Prostate gland (tissue), 2 donors: ENCODE results near the gene GATA6. TPM values are rescaled to one million over a fixed set of nuclear protein-coding genes. Genes with fewer than 3 reads are reported as not detected.

Source experiments
- DNase-seq: peaks from one replicate; pipeline ENCODE4 v3.0.0-alpha.2; 2019; ENCODE audit warnings: low spot score
- H3K27ac ChIP-seq, 2 donors: fragments of 200-600 bp; sonication (generic); 2 replicates each; pipeline ENCODE4 v1.5.1; 2017 to 2019
- H3K27me3 ChIP-seq: fragments of 200-600 bp; sonication (generic); replicated peaks from 2 replicates; pipeline ENCODE4 v1.5.1; 2019; ENCODE audit not compliant: insufficient read depth
- H3K36me3 ChIP-seq, 2 donors: fragments of 200-600 bp; sonication (generic); 1 replicate in 1 of 2; 2 replicates in 1 of 2; pipeline versions ENCODE4 v1.5.1 to v1.8.1; 2017 to 2019
- H3K4me1 ChIP-seq: fragments of 200-600 bp; sonication (generic); replicated peaks from 2 replicates; pipeline ENCODE4 v1.5.1; 2019
- H3K4me3 ChIP-seq, 2 donors: fragments of 200-600 bp; sonication (generic); 2 replicates each; pipeline ENCODE4 v1.5.1; 2017 to 2019
- H3K9me3 ChIP-seq: fragments of 200-600 bp; sonication (generic); 2 replicates; pipeline ENCODE4 v1.5.1; 2017
- POLR2A ChIP-seq: fragments of 450-650 bp; IDR thresholded peaks from one replicate; pipeline ENCODE4 v1.6.1; 2016; ENCODE audit warnings: antibody characterized with exemption, mild to moderate bottlenecking
- POLR2AphosphoS5 ChIP-seq: sonication (generic); formaldehyde crosslinking; IDR thresholded peaks from one replicate; pipeline ENCODE4 v1.6.1; 2017; ENCODE audit warnings: antibody characterized with exemption
- whole genome bisulfite sequencing: methylation state at CpG from one replicate; pipeline ENCODE4 v1.1.5; 2018; 5-methylcytosine and 5-hydroxymethylcytosine counted together
- intact Hi-C: fragments of 100-400 bp; cut with DNase I; formaldehyde crosslinking; loops from one replicate; pipeline ENCODE4 v1.14.2; 2022
- total RNA-seq, 2 donors: library from RNA; depleted of rRNA; stranded (reverse); fragments of >200 nt; gene quantifications; one replicate each; pipeline ENCODE4 v1.1.0, GENCODE V29; 2016
- TF ChIP-seq, protein P1 (sequence below), 4 experiments: fragments of 200-600 bp in 2 of 4; fragments of 450-650 bp in 2 of 4; sonication (generic) in 2 of 4; IDR thresholded peaks; 1 replicate in 3 of 4; 2 replicates in 1 of 4; pipeline ENCODE4 v1.5.1; 2016 to 2019; ENCODE audit warnings: antibody characterized with exemption in 4 of 4, mild to moderate bottlenecking in 2 of 4, moderate library complexity in 2 of 4

GATA6 gene
- total RNA-seq, 2 donors from 2014 or later, result 9.8 to 49.0 TPM

GRCh38 chr18:22159014-22159413 is 10.4 kb upstream of the GATA6 start:
- Histone ChIP-seq H3K4me1 (no peaks in the 10 kb centered on the region), H3K9me3 (no peaks in the 10 kb centered on the region), H3K27ac (no peak overlapping the region), H3K36me3 (no peaks in the 10 kb centered on the region), H3K27me3 (peaks cover 12% of the 10 kb centered on the region), H3K4me3 (no peak overlapping the region)
- no peak for TF ChIP-seq POLR2AphosphoS5
- TF ChIP-seq, protein P1, sequence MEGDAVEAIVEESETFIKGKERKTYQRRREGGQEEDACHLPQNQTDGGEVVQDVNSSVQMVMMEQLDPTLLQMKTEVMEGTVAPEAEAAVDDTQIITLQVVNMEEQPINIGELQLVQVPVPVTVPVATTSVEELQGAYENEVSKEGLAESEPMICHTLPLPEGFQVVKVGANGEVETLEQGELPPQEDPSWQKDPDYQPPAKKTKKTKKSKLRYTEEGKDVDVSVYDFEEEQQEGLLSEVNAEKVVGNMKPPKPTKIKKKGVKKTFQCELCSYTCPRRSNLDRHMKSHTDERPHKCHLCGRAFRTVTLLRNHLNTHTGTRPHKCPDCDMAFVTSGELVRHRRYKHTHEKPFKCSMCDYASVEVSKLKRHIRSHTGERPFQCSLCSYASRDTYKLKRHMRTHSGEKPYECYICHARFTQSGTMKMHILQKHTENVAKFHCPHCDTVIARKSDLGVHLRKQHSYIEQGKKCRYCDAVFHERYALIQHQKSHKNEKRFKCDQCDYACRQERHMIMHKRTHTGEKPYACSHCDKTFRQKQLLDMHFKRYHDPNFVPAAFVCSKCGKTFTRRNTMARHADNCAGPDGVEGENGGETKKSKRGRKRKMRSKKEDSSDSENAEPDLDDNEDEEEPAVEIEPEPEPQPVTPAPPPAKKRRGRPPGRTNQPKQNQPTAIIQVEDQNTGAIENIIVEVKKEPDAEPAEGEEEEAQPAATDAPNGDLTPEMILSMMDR (IDR thresholded peaks at IDR 0.05), result no peak
- no peak for TF ChIP-seq POLR2A
- no peak for DNase-seq
- intact Hi-C loops, result no loop called here
- WGBS, result 79% methylated on average over 2 of the region's 2 CpGs

GRCh38 chr18:22161090-22161489 is 8.3 kb upstream of the GATA6 start:
- Histone ChIP-seq H3K4me3 (no peak overlapping the region), H3K27me3 (peaks cover 26% of the 10 kb centered on the region), H3K4me1 (no peaks in the 10 kb centered on the region), H3K9me3 (no peaks in the 10 kb centered on the region), H3K27ac (no peak overlapping the region), H3K36me3 (no peaks in the 10 kb centered on the region)
- WGBS, result 93% methylated on average over 5 of the region's 5 CpGs
- intact Hi-C loops, result no loop called here
- no peak for DNase-seq
- TF ChIP-seq POLR2AphosphoS5, result no peak
- TF ChIP-seq POLR2A, result no peak
- TF ChIP-seq, protein P1 (IDR thresholded peaks at IDR 0.05), result no peak

GRCh38 chr18:22163416-22164161 is 5.8 kb upstream of the GATA6 start:
- WGBS, result 76% methylated on average over 8 of the region's 8 CpGs
- H3K27me3 ChIP-seq, result peaks cover 47% of the 10 kb centered on the region

GRCh38 chr18:22164337-22165048 is 4.9 kb upstream of the GATA6 start:
- intact Hi-C loops, result no loop called here
- H3K27ac ChIP-seq, result no peak overlapping the region
- TF ChIP-seq POLR2AphosphoS5 (no peak), POLR2A (no peak)
- TF ChIP-seq, protein P1 (IDR thresholded peaks at IDR 0.05), result no peak
- WGBS, result 49% methylated on average over 16 of the region's 16 CpGs
- H3K27me3 ChIP-seq, result peaks cover 47% of the 10 kb centered on the region
- no peaks in the 10 kb centered on the region for H3K36me3 ChIP-seq
- peaks cover 9% of the 10 kb centered on the region for H3K4me1 ChIP-seq
- no peaks in the 10 kb centered on the region for H3K9me3 ChIP-seq
- DNase-seq, result no peak
- H3K4me3 ChIP-seq, result no peak overlapping the region

More at GRCh38 chr18:22163416-22164161, 5.8 kb upstream of the GATA6 start:
- no peak for DNase-seq
- TF ChIP-seq POLR2AphosphoS5, result no peak
- TF ChIP-seq POLR2A, result no peak
- TF ChIP-seq, protein P1 (IDR thresholded peaks at IDR 0.05), result no peak
- Histone ChIP-seq H3K4me1 (peaks cover 5% of the 10 kb centered on the region), H3K4me3 (no peak overlapping the region), H3K9me3 (no peaks in the 10 kb centered on the region), H3K27ac (no peak overlapping the region), H3K36me3 (no peaks in the 10 kb centered on the region)
- intact Hi-C loops, result no loop called here
